ENCODE results near the gene PNKP.

The PNKP gene

DNA sequence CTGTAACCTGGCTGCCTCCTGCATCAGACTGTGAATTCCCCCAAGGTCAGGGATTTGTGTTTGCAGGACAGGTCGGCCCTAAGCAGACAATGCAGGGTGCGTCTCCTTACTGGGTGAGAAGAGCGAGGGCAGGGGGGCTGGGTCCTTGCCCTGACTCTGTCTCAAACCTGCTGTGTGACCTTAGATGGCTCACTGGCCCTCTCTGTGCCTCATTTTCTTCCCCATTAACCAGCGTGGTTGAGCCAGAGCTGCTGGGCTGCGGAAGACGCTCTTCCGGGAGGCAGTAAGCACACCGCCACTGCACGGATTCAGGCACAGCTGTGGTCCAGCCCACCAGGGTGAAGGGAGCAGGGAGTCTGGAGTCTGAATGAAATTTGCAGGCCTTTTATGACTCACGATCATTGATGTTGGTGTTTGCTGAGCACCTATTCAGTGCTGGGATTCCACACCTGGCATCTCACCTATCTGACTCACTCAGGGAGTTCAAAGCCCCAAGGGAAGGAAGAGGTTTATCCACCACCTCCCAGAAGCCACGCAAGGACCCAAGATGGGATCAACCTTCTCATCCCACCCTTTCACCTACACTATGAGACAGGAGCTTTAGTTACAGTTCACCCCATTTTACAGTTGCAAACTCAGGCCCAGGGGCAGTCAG, 7.3 kb upstream of the PNKP start:
- no peak for DNase-seq

DNA sequence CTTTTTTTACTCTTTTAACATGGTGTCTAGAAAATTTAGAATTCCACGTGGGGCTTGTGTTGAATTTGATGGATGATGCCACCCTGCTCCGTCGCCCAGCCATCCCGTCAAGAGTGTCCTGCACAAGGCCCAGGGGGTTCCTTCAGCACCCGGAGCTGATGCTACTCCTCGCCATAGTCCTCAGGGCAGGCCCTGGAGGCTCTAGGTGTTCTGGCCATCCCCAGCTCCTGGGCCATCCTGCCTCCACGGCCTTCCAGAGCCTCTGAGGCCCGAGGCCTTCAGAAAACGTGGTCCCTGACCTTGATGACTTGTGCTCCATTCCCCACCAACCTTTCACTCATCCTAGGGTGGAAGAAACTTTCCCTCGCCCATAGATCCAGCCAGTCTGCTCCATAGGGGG, 6.5 kb upstream of the PNKP start:
- no peak for DNase-seq

DNA sequence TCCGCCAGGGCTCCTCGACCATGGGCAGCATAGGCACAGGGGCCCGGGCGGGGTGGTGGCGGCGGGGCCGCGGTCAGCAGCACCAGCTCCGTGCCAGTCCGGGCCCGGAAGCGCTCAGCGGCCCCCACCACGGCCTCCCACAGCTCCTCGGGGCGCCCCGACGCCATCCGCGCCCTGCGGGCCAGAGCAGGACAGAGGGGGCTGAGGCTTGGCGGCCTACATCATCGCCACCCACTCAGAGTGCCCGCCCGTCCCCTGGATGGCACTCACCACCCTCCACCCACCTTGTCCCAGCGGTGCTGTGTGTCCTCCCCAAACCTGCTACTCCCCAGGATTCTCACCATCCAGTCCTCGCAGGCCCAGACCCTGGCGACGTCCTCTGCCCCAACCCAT, 5.7 kb upstream of the PNKP start:
- DNase-seq: no peak

DNA sequence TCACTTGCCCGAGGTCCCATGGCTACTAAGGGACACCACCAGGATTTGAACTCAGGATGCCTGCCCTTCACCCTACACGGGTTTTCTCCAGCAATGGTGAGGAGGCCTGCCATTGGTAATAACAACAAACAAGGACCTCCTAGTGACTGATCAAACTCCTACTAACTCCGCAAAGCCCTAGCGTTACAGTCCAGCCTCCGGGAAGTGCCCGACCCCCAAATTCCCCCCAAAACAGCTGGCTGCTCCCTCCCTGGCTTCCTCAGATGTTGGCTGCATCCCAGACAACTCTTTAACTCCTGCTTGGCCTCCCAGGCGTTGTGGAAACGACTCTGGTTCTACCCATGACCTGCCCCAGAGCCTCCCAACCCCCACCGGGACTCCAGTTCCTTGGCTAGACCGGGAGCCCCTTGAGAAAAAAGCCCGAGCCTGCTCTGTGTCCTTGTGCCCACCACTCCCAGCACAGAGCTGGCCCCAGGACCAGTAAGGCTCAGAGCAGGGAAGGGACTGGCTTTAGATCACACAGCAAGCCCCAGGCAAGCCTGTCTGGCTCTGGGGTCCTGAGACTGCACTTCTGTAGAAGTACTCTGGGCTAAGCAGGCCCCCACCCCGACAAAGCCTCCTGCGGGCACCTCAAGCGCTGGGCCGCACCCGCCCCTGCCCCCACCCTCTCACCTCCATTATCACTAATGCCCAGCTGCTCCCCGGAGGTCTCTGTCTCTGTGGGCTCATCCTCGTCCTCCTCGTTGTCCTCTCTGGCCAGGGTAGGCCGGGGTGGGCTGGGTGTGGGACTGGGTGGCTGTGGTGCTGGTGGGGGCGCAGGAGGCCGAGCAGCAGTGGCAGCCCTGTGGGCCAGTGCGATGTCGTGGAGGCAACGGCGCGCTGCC, 5.1 kb upstream of the PNKP start:
- no peak for DNase-seq

DNA sequence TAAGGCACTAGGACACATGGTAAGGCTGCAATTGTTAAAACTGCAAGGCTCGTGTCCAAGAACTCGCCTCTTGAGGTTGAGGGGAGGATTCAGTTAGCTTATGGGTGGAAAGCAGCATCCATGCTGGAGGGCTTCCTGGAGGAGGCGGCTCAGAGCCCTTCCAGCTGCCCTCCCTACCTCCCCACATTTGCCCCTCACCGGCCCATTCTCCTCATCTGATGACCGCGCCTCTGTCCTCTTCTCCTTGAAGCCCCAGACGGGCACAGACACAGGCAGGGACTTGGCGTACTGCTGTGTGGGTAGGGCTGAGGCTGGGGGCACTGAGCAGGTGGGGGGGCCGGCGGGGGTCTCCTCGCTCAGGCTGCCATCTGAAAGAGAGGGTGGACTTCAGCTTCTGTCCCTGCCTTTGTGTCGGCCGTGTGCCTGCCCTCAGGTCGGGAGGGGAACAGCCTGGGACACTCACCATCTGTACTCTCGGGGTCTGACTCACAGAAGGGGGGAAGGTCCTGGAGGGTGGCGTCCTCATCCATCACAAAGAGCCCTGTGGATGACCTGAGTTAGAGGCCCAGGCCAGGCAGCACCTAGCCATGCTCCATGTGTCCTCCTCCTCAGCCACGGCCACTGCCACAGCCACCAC, 4.1 kb upstream of the PNKP start:
- DNase-seq: no peak

DNA sequence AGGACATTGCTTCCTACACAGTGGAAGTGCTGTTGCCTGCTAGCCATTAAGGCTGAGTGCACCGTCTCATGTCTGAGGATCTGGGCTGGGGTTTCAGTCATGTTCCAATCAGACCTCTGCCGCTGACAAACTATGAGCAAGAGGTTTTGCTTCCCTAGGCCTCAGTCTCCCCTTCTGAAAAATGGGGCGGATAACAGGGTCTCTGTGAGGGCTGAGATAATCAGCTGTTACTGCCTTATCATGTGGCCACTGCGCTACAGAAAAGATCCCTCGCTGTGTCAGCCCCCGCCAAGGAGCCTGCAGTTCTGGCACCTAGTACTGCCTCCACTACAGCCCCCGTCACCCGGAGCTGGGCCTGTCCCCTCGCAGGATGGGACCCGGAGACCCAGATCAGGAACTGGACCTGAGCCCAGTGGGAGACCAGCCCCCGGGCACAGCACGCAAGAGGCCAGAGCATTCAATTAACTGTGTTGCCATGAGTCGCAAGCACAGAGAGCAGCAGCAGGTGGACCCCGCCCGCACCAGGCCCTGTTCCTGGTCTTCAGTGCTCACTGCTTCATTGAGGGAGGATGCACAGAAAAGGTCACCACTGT, 3.0 kb upstream of the PNKP start:
- no peak for DNase-seq

DNA sequence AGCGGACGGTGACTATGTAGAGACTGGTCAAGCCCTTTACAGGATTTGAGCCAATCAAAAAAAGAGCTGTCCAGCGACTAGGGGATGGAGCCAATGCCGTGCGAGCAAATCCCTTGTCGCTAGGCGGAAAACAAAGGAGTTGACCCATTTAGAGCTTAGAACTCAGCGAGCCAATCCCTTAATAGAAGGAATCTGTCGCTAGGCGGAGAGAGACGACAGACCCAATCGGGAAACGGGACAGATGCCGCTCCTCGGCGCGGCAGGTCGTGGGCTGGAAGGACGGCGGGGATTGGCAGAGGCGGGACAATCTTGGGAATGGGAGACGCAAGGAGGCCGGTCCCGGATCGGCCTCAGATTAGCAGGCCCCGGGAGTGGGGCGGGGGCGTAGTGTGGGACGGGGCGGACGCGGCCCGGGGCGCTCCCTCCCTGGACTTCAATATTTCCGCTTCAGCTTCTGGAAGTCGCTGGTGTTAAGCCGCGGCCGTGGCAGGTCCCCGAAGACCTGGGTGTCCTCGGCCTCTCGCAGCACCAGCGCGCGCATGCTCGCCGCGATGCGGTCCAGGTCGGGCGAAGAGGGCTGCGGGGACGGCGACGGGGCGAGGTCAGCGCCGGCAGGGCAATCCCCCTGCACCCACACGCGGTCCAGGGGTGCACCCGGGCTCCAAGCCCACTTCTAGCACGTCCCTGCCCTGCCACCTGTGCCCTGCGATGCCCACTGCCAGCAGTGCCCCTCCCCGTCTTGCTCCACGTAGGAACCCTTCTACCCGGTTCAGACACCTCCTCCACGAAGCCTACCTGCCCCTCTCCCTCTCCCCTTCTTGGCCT, 2.3 kb upstream of the PNKP start:
- peak; percentile 99 for DNase-seq

DNA sequence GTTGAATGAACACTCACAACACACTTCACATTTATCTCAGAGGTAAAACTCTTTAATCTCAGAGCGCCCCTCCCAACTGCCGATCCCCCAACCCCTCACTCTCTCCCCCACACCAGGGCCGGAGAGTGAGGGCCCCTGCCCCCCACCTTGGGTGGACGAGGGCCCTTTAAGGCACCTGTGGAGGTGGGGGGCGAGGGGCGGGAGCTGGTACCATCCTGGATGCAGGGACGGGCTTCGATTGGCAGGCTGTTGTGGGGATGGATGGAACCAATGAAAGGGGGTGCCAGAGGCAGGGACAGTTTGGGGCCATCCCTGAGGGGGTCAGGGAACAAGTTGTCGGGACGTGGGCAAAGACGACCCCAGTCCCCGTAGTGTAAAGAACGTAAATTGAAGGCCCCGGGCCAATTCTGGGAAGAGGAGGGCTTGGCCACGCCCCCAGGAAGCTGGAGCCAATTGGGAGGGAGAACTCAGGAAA, 1.7 kb upstream of the PNKP start:
- DNase-seq: no peak

DNA sequence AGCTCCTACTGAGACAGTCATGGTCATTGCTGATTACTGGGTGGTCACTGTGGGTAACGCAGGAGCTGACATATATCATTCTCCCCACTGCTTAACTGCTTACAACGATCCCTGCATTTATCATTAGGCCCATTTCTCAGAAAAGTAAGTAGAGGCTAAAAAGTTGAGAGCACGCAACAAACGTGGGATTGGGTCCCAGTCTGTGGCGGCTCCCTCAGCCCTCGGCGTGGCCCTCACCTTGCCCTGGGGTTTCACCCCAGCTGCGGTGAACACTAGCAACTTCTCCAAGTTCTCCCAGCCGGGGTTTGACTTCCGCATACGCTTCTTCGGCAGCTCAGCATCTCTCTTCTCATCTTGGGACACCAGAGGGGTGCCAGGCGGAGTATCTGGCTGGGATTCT, 2.5 kb downstream of the PNKP start:
- DNase-seq: no peak

DNA sequence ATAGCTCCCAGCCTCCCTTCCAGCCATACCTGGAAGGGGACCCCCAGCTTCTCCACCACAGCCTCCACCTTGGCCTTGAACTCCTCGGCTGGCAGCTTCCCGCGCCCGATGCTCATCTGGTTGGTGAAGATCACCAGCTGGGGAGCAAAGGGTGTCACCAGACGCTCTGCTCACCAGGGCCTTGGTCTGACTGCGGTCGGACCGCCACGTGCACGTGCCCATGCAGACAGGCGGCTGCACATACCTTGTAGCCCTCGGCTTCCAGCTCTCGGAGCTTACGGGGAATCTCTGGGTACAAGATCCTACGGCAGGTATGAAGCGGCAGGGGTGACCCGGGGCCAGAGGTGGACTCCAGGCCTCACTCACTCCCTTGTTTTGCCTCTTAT, 3.4 kb downstream of the PNKP start:
- no peak for DNase-seq

DNA sequence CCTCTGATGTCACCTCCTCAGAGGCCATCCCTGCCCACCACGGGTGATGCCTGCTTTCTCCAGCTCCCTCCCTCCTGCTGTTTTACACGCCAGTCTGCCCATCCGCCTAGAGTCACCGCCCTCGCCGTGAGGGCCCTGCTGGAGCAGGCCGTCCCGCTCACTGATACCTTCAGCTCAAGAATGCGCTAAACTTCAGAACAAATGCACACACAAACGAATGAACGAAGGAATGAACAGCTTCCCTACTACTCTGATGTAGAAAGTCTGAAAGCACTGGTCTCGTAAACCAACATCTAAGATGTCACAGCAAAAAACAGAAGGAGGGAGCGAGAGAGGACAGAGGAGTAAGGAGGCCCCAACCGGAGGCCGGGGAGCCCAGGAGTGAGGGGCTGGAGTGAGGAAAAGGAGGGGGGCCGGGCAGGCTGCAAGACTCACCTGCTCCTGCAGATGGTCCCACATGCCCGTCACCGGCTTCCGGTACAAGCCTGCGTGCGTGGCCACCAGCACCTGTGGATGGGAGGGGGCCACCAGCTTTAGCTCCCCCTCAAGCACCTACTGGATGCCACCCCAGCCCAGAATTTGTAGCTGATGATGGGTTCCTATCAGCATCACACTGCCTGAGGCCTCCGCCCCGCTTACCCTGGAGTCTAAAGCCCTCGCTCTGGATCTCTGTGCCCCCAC, 4.0 kb downstream of the PNKP start:
- no peak for DNase-seq

DNA sequence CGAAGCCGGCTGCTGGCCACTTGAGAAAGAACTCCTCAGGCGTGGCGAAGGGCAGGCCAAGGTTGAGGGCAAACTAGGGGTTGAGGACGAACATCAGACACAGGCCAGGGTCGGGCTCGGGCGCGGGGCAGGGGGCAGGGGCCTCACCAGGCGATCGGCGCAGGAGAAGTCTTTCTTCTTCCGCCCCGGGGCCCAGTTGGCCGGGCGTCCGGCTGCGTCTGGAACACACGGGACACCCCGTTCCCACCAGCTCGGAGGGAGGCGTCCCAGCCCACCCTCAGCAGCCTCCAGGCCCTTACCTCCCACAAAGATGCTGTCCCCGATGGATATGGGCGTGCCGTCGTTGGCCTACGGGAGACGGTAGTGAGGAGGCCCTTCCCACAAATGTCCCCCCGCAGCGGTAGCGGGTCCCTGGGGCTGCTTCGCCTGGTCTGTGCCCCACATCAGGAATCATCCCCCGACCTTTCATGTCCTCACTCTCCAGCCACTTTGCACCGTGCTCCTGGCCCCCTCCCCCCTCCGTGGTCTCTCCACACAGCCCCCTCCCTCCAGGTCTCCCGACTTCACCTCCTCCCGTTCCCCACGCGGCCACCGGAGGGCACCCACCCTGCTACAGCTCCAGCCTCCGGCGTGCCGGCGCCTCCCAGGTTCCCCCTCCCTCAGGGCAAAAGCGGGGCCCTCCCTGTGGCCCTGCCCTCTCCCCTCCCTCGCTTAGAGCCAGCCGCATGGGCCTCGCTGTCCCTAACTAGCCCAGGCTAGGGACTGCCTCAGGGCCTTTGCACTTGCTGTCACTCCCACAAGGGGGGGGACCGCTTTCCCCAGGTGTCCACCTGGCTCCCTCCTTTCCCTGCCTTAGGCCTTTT, 4.8 kb downstream of the PNKP start:
- no peak for DNase-seq

DNA sequence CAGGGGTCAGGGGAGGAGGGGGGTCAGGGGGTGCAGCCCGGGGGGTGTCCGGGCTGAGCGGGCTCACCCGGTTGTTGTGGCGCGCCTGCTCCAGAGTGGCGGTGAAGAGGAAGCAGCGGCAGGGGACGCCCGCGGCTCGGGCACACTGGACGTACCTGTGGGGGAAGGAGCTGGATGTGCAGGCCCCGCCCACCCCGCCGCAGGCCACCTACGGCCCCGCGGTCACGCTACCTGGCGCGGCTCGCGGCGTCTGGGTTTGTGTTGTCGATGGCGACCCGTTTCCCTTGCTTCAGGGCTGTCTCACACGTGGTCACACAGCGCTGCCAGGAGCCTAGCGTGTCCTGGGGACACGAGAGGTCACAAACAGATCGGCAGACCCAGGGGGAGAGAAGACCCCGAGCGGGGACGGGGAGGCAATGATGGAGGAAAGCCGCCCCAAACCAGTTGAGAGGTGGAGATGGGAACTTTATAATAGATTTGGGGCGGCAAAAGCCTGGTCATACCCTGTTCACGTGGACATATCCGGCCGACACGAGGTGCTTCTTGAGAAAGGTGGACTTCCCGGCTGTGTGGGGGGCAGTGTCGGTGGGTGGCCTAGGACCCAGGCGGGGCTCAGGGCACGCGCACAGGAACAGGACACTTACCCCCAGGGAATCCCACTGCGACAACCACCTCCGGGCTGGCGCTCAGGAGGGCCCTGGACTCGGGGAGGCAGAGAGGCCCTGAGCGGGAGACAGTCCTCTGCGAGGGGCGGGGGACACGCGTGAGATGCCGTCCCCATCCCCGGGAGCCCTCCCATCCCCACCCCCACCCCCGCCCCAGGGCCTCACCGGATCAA, 5.6 kb downstream of the PNKP start:
- no peak for DNase-seq

DNA sequence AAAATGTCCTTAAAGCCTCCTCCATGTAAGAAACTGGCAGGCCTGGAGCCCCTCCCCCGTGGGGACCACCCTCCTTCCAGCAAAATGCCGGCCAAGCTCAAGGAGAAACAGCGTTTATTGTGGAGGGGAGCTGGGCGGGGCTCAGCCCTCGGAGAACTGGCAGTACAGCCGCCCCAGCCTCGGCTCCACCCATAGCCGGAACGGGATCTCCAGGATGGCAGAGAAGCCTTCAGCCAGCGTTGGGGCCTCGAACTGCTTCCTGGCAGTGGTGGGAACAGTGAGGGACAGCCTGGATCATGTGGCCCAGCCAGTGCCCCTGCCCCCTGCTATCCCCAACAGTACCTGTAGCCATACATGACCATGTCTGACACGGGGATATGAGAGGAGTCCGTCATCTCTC, 6.3 kb downstream of the PNKP start:
- no peak for DNase-seq

DNA sequence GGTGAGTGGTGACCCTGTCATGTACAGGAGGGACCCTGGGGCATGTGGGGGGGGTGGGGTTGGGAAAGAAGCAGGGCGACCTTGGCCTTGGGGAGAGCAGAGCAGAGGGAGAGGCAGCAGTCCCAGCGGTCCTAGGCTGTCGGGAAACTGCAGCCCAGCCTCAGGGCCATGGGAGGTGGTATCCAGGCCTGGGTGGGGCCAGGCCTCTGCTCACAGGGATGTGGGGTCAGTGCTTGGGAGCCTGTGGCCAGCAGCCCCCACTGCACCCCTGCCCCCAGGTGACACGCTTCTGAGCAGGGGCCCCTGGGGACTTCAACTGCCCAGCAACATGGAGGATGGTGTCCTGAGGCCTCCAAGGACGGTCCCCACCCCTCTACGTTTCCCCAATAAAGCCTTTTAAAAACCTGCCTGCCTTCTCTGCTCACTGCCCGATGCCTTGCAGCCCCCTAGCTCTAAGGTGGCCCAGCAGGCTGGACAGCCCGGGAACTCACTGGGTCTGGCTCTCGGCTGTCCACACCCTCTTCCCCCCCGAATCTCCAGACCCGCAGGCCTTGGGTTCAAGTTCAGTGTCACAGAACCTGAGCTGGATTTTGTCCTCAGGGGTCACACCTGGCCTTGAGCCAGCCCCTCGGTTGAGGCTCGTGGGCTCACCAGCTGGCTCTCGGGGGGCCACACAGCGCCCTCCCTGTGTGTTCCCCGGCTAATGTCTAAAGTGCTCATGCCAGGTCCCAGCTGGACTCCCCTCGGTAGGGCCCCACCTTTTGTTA, 6.9 kb downstream of the PNKP start:
- no peak for DNase-seq

DNA sequence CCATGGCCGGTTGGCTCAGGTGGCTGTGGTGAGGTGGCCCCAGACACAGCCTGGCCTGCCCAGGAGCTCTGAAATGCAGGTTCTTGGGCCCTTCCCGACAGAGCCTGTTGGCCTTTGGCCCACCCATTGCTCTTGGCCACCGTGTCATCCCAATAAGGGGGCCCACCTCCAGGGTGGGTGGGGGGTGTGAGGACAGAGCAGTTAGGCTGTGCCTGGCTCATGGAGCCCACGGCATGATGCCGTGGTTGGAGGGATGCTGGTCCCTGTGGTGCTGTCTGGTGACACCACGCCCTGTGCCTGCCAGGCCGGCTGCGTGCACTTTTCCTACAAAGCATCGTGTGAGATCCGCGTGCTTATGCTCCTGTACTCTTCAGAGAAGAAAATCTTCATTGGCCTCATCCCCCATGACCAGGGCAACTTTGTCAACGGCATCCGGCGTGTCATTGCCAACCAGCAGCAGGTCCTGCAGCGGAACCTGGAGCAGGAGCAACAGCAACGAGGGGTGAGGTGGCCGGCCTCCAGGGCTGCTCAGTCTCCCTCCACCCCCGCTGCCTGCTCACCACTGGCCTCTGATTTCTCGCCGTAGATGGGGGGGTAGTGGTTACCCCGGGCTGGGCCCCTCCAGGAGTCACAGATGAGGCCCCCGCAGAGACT, 7.6 kb downstream of the PNKP start:
- no peak for DNase-seq

DNA sequence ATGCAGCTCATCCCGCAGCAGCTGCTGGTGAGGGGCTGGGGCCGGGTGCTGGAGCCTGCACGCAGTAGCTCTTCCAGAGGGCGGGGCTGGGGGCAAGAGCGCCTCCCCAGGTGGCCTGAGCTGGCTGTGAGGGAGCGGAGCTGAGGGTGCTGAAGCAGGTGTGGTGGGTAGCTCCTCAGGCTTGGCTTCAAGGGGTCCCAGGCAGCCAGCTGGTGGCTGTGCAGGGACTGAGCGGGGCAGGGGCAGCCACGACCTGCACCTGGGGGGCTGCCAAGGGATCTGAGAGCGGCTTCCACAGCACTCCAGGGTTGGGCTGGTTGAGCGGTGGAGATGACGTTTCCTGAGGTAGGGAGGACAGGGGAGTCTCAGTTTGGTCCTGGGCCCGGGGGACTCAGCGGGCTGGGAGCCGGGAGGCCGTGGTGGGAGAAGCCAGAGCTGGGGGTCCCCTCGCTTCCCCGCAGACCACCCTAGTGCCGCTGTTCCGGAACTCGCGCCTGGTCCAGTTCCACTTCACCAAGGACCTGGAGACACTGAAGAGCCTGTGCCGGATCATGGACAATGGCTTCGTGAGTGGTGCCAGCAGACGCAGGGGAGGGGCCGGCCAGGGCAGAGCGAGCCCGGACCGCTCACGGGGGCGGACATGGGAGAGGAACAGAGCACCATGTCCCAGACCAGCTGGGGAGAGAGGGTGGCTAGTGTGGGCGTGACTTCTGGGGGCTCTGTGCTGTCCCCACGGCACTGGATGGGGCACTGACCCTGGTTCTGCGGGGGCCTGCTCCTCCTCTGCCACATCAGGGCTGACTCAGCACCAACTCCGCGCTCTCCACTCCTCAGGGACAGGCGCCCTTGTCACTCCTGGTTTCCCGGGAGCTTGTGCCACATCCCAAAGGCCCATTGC, 9.0 kb downstream of the PNKP start:
- no peak for DNase-seq

DNA sequence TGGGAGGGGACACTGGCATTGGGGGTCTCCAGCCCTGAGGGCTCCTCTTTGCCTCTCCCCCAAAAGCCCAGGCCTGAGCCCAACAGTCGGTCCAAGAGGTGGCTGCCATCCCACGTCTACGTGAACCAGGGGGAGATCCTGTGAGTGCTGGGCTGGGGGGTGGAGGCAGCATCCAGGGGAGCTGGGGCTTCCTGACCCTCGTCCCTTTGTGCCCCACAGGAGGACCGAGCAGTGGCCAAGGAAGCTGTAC, 9.6 kb downstream of the PNKP start:
- no peak for DNase-seq

Data from GF-D8 (cell line).